Progenitor cell of endocrine pancreas (in vitro differentiated cells): ENCODE data around the gene PCLAF. TPM values are rescaled to one million over a fixed set of nuclear protein-coding genes. Genes with fewer than 3 reads are reported as not detected.

Experiments
- DNase-seq: peaks from one replicate; pipeline ENCODE4 v3.0.0; 2021; ENCODE audit warnings: low spot score; ENCODE audit not compliant: unreplicated experiment
- H3K27ac Mint-ChIP-seq: 2 replicates; pipeline ENCODE4 v1.8.0; 2021; ENCODE audit warnings: mild to moderate bottlenecking, moderate library complexity, mixed read lengths
- H3K27me3 Mint-ChIP-seq: 2 replicates; pipeline ENCODE4 v1.8.0; 2021; ENCODE audit warnings: mixed read lengths
- H3K36me3 Mint-ChIP-seq: 2 replicates; pipeline ENCODE4 v1.8.0; 2022; ENCODE audit warnings: mixed read lengths; ENCODE audit not compliant: insufficient read depth
- H3K4me1 Mint-ChIP-seq: 2 replicates; pipeline ENCODE4 v1.8.0; 2021; ENCODE audit warnings: low read depth, mixed read lengths
- H3K4me3 Mint-ChIP-seq: 2 replicates; pipeline ENCODE4 v1.8.0; 2021; ENCODE audit warnings: low read depth, mild to moderate bottlenecking, moderate library complexity, mixed read lengths
- H3K9me3 Mint-ChIP-seq: 2 replicates; pipeline ENCODE4 v1.8.0; 2021; ENCODE audit warnings: low read depth, mixed read lengths
- total RNA-seq: library from RNA; stranded (reverse); gene quantifications from 2 replicates; pipeline ENCODE4 v1.2.1, GENCODE V29; 2021
- TF ChIP-seq, protein P1 (sequence below): fragments of 200-600 bp; sonication (generic); IDR thresholded peaks from one replicate; pipeline ENCODE4 v1.5.0; 2021; ENCODE audit warnings: antibody characterized with exemption, mild to moderate bottlenecking; ENCODE audit not compliant: unreplicated experiment

The PCLAF gene
- total RNA-seq, 1 donor from 2014 or later: 33.7 TPM

DNA sequence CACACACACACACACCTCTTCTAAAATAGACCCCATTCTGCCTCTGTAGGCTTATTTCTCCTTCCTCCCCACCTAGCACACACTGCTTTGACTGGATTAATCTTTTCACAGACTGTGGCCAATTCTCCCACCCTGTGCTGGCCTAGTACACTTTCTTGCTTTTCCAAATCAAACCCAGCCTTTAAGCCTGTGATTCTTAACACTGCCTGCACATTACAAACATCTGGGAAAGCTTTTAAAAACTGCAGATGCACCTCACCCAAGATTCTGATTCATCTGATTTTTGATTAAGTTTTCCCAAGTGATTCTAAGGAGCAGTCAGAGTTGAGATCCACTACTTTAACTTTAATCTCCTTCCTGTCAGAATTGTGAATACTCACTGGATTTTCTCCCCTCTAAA lies 38.0 kb downstream of the PCLAF start:
- Mint-ChIP-seq H3K9me3 (no peaks in the 10 kb centered on the region), H3K36me3 (peaks cover 7% of the 10 kb centered on the region), H3K27me3 (no peaks in the 10 kb centered on the region), H3K4me1 (peaks cover 11% of the 10 kb centered on the region), H3K4me3 (no peak overlapping the region), H3K27ac (peak overlapping the region; percentile 22)
- TF ChIP-seq, protein P1, sequence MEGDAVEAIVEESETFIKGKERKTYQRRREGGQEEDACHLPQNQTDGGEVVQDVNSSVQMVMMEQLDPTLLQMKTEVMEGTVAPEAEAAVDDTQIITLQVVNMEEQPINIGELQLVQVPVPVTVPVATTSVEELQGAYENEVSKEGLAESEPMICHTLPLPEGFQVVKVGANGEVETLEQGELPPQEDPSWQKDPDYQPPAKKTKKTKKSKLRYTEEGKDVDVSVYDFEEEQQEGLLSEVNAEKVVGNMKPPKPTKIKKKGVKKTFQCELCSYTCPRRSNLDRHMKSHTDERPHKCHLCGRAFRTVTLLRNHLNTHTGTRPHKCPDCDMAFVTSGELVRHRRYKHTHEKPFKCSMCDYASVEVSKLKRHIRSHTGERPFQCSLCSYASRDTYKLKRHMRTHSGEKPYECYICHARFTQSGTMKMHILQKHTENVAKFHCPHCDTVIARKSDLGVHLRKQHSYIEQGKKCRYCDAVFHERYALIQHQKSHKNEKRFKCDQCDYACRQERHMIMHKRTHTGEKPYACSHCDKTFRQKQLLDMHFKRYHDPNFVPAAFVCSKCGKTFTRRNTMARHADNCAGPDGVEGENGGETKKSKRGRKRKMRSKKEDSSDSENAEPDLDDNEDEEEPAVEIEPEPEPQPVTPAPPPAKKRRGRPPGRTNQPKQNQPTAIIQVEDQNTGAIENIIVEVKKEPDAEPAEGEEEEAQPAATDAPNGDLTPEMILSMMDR: no peak
- DNase-seq: no peak

DNA sequence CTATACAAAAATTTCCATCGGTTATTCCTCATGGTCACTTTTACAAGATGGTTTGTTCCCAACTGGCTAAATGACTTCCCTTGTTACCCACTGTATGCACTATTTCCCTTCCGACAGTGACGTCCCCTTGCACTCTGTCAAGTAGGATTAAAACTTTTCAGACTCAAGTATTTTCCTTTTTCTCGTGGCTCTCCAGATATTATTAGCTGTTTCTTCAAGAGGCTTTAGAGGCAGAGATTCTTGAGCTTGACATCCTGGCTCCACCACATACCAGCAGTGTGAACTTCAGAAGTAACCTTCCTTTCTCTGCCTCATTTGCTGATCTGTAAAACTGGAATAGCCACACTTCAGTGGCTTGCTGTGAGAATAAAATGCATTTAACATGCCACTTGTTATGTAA lies 39.3 kb downstream of the PCLAF start:
- Mint-ChIP-seq H3K9me3 (no peaks in the 10 kb centered on the region), H3K4me3 (no peak overlapping the region), H3K27ac (peak overlapping the region; percentile 76), H3K27me3 (no peaks in the 10 kb centered on the region), H3K36me3 (peaks cover 7% of the 10 kb centered on the region), H3K4me1 (peaks cover 11% of the 10 kb centered on the region)
- TF ChIP-seq, protein P1: no peak
- no peak for DNase-seq

DNA sequence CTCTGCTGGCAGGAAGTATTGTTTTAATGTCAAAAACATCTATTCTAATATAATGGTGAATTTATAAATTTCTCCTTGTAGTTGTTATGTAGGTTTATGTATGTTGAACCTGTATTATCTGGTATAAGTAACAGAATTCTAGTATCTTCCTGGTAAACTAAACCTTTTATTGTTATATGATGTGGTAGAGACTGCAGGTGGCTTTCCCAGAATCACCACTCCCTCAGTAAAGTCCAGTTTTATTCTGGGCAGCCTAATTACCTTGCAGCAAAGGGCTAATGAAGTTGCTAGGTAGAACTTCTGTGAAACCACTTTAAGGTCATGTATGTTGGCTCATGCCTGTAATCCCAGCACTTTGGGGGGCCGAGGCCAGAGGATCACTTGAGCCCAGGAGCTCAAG lies 40.9 kb downstream of the PCLAF start:
- no peak for DNase-seq
- Mint-ChIP-seq H3K4me3 (no peak overlapping the region), H3K27ac (no peak overlapping the region), H3K9me3 (no peaks in the 10 kb centered on the region), H3K4me1 (peaks cover 9% of the 10 kb centered on the region), H3K27me3 (no peaks in the 10 kb centered on the region), H3K36me3 (peaks cover 5% of the 10 kb centered on the region)
- TF ChIP-seq, protein P1: no peak

DNA sequence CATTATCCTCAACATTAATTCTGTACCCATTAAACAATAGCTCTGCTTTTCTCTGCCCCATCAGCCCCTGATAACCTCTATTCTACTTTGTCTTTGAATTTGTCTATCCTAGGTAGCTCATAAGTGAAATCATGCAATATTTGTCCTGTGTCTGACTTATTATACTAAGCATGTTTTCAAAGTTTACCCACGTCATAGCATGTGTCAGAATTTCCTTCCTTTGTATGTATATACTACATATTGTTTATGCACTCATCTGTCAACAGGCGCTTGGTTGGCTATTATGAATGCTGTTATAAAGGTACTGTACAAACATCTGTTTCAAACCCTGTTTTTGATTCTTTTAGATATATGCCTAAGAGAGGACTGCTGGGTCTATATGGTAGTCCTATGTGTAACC lies 43.5 kb downstream of the PCLAF start:
- Mint-ChIP-seq H3K4me3 (no peak overlapping the region), H3K9me3 (peaks cover 5% of the 10 kb centered on the region), H3K4me1 (no peaks in the 10 kb centered on the region), H3K27me3 (no peaks in the 10 kb centered on the region), H3K36me3 (peaks cover 11% of the 10 kb centered on the region), H3K27ac (no peak overlapping the region)
- DNase-seq: no peak
- TF ChIP-seq, protein P1: no peak

DNA sequence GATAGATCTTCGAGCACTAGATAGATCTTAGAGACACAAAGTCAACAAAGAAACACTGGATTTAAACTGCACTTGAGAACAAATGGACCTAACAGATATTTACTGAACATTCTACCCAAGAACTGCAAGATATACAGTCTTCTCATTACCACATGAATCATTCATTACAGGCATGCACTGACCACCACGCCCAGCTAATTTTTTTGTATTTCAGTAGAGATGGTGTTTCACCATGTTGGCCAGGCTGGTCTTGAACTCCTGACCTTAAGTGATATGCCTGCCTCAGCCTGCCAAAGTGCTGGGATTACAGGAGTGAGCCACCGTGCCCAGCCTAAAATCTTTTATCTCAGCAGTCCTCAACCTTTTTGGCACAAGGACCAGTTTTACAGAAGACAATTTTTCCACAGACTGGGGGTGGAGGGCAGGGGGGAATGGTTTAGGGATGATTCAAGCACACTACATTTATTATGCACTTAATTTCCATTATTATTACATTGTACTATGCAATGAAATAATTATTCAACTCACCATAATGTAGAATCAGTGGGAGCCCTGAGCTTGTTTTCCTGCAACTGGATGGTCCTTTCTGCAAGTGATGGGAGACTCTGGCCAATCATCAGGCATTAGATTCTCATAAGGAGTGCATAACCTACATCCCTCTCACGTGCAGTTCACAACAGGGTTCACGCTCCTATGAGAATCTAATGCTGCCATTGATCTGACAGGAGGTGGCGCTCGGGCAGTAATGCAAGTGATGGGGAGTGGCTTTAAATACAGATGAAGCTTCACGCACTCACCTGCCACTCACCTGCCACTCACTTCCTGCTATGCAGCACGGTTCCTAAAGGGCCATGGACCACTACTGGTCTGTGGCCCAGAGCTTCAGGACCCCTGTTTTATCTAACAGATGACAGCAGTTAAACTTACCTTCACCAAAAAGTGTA lies 47.0 kb downstream of the PCLAF start:
- Mint-ChIP-seq H3K27me3 (no peaks in the 10 kb centered on the region), H3K36me3 (peaks cover 9% of the 10 kb centered on the region), H3K4me3 (no peak overlapping the region), H3K27ac (no peak overlapping the region), H3K4me1 (no peaks in the 10 kb centered on the region), H3K9me3 (peaks cover 5% of the 10 kb centered on the region)
- TF ChIP-seq, protein P1: no peak
- DNase-seq: no peak
